Measurements from ENCODE around the gene ABCA7.

ABCA7 gene

GRCh38 chr19:1041835-1042685, 2.2 kb downstream of the ABCA7 start:
- Histone ChIP-seq H3K27me3 (replicated peaks; ENCODE audit: insufficient read depth, low read length) (no peaks in the 10 kb centered on the region), H3K4me1 (ENCODE audit: low read length) (peaks cover 28% of the 10 kb centered on the region), H3K27ac (ENCODE audit: low read length) (no peak overlapping the region), H4K20me1 (ENCODE audit: insufficient read depth, low read length) (no peaks in the 10 kb centered on the region), H3K79me2 (ENCODE audit: low read length) (peaks cover 17% of the 10 kb centered on the region), H3F3A (ENCODE audit: insufficient read depth, low read length) (peaks cover 31% of the 10 kb centered on the region), H3K9me3 (replicated peaks; ENCODE audit: insufficient read depth, low read length) (no peaks in the 10 kb centered on the region), H3K4me3 (ENCODE audit: low read length) (no peak overlapping the region), H3K36me3 (replicated peaks; ENCODE audit: insufficient read depth, low read length) (no peaks in the 10 kb centered on the region; the same call in 1 of the 2 replicates), H3K9me2 (replicated peaks; ENCODE audit: insufficient read depth, low read length) (no peaks in the 10 kb centered on the region), H3K9ac (ENCODE audit: low read length) (no peak overlapping the region), H3K4me2 (ENCODE audit: low read depth, low read length) (peak overlapping the region; percentile 66; the same call in 1 of the 2 replicates), H2AFZ (ENCODE audit: low read length) (no peak overlapping the region)
- no peak for DNase-seq
- TF ChIP-seq EZH2phosphoT487 (IDR thresholded peaks at IDR 0.05; ENCODE audit: low read length) (no peak), CTCF (IDR thresholded peaks at IDR 0.05; ENCODE audit: low read length) (no peak), EZH2 (optimal IDR thresholded peaks at IDR 0.05; ENCODE audit: low read depth, low read length) (no peak)

GRCh38 chr19:1042689-1043511, 3.0 kb downstream of the ABCA7 start:
- no peaks in the 10 kb centered on the region for H3K9me3 ChIP-seq (replicated peaks; ENCODE audit: insufficient read depth, low read length)
- TF ChIP-seq EZH2phosphoT487 (IDR thresholded peaks at IDR 0.05; ENCODE audit: low read length) (no peak), EZH2 (optimal IDR thresholded peaks at IDR 0.05; ENCODE audit: low read depth, low read length) (no peak), CTCF (IDR thresholded peaks at IDR 0.05; ENCODE audit: low read length) (no peak)
- H3K36me3 ChIP-seq (replicated peaks; ENCODE audit: insufficient read depth, low read length) = no peaks in the 10 kb centered on the region; the same call in 1 of the 2 replicates
- H3F3A ChIP-seq (ENCODE audit: insufficient read depth, low read length) = peaks cover 24% of the 10 kb centered on the region
- peaks cover 17% of the 10 kb centered on the region for H3K79me2 ChIP-seq (ENCODE audit: low read length)
- H3K4me2 ChIP-seq (ENCODE audit: low read depth, low read length) = no peak overlapping the region
- H3K4me3 ChIP-seq (ENCODE audit: low read length) = no peak overlapping the region
- no peaks in the 10 kb centered on the region for H4K20me1 ChIP-seq (ENCODE audit: insufficient read depth, low read length)
- no peak overlapping the region for H3K27ac ChIP-seq (ENCODE audit: low read length)
- H3K9ac ChIP-seq (ENCODE audit: low read length) = no peak overlapping the region
- H3K27me3 ChIP-seq (replicated peaks; ENCODE audit: insufficient read depth, low read length) = no peaks in the 10 kb centered on the region
- H3K4me1 ChIP-seq (ENCODE audit: low read length) = peaks cover 22% of the 10 kb centered on the region
- no peak for DNase-seq
- no peak overlapping the region for H2AFZ ChIP-seq (ENCODE audit: low read length)
- H3K9me2 ChIP-seq (replicated peaks; ENCODE audit: insufficient read depth, low read length) = no peaks in the 10 kb centered on the region

- H2AFZ ChIP-seq (ENCODE audit: low read length) = no peak overlapping the region
- H3K79me2 ChIP-seq (ENCODE audit: low read length) = peaks cover 16% of the 10 kb centered on the region
- no peak overlapping the region for H3K9ac ChIP-seq (ENCODE audit: low read length)
- DNase-seq = peak; percentile 66
- H3K36me3 ChIP-seq (replicated peaks; ENCODE audit: insufficient read depth, low read length) = no peaks in the 10 kb centered on the region; the same call in 1 of the 2 replicates
- H4K20me1 ChIP-seq (ENCODE audit: insufficient read depth, low read length) = no peaks in the 10 kb centered on the region
- peaks cover 8% of the 10 kb centered on the region; the same call in 1 of the 2 replicates for H3F3A ChIP-seq (ENCODE audit: insufficient read depth, low read length)
- no peaks in the 10 kb centered on the region for H3K27me3 ChIP-seq (replicated peaks; ENCODE audit: insufficient read depth, low read length)
- no peaks in the 10 kb centered on the region for H3K9me3 ChIP-seq (replicated peaks; ENCODE audit: insufficient read depth, low read length)
- H3K9me2 ChIP-seq (replicated peaks; ENCODE audit: insufficient read depth, low read length) = no peaks in the 10 kb centered on the region
- TF ChIP-seq CTCF (IDR thresholded peaks at IDR 0.05; ENCODE audit: low read length) = no peak
- TF ChIP-seq EZH2phosphoT487 (IDR thresholded peaks at IDR 0.05; ENCODE audit: low read length) = no peak
- TF ChIP-seq EZH2 (optimal IDR thresholded peaks at IDR 0.05; ENCODE audit: low read depth, low read length) = no peak
- H3K4me3 ChIP-seq (ENCODE audit: low read length) = no peak overlapping the region
- peaks cover 4% of the 10 kb centered on the region; the same call in 1 of the 2 replicates for H3K4me1 ChIP-seq (ENCODE audit: low read length)
- H3K4me2 ChIP-seq (ENCODE audit: low read depth, low read length) = no peak overlapping the region
- H3K27ac ChIP-seq (ENCODE audit: low read length) = no peak overlapping the region
These were observed 5.3 kb downstream of the ABCA7 start for GRCh38 chr19:1045247-1045603.
